IPS DF 4.7 (cell line): ENCODE measurements around the gene BCAS3.

Experiments
- DNase-seq: peaks from one replicate; pipeline ENCODE4 v3.0.0-alpha.2; 2013; ENCODE audit warnings: low spot score; ENCODE audit errors: extremely low read depth

Gene BCAS3

DNA sequence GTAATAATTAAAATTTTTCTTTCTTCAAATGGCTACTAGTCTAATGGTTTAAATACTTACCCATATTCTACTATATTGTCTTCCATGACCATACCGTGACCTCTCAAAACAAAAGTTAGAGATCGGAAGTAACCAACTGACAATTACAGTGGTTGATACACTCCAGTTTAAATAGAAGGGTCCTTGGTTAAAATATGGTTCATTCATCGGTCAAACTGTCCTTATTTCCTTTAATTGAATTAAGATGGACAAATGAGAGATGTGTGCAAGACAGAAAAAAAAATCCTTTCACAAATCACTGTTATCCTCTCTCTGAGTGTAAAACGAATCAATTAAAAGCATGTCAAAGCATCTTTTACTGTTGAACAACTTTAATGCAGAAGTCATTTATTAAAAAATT lies 507.7 kb downstream of the BCAS3 start:
- no peak for DNase-seq

DNA sequence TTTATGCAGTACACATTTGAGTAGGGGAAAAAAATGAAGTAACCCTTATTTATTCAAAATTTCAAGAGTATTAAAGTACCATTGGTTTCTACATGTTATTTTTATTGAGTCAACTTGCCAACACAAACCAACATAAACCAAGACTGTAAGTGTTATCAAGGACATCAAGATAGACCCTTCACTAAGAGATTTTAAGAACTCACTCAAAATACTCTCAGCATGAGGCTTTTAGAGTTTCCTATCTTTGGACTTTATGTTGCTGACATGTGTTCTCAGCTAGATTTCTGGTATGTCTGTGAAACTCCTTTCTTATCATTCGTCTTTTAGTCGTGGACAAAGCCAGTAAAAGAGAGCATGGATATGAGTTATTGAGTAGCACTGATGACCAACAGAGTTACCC lies 509.4 kb downstream of the BCAS3 start:
- no peak for DNase-seq

DNA sequence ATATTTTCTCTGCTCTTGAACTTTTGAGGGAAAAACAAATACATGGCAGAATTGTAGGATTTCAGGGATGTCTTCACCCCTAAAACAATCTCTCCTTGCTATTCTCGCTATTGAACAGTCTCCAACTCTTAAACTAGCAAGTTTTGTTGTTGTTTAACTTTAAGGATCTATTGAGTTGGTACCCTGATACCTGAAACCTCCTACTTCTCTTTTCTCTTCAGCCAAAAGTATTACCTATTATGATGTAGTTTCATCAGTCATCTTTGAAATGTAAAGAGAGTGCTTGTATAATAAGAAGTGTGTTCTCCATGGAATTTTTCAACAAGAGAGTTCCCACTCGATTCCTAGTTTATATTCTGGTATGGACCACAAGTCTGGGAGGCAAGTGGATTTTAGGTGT lies 510.4 kb downstream of the BCAS3 start:
- no peak for DNase-seq

DNA sequence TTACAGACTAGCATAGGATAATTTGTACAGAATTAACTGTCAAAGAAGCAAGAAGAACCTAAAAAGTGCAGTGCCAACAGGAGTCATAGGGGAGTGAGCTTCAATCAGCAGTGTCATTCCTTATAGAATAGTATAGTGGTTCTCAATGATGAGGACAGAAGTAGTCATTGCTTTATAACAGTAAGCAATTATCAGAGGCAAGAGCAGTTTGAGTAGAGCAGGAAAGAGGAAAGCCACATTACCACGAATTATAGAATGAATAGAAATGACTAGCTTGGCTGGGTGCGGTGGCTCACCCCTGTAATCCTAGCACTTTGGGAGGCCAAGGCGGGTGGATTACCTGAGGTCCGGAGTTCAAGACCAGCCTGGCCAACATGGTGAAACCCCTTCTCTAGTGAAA lies 512.3 kb downstream of the BCAS3 start:
- DNase-seq = no peak

DNA sequence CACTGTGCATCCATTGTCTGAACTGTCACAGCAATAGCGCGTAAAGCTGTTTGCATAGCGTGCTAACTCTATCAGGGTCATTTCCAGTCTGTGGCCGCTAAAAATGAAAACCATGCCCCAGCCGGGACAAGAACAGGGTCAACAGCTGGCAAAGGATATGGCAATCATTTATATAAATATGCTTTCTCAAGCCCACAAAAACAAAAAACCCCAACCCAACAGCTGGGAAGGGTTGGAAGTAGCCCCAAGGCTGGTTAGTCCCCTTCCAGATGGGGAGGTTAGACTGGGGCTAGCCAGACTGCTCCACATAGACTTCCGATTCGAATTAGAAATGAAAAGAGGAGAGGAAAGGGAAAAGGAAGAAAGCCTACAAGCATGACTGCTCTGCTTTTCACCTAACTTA lies 518.7 kb downstream of the BCAS3 start:
- DNase-seq = no peak

DNA sequence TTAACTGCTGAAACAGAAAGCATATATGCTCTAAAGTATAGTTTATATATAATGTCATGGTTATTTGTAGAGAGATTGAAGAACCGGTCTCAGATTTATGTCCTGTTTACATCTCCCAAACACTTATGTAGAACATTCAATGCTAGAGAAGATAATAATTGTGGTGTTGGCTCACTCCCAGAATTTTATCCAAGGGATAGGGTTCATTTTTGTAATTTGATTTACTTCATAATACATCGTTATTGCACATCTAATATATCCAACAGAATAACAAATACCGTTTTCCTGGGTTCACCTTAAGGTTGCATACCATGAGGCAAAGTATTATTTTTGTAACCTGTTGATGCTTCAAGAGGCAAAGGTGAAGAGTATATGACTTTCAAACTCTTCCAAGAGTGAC lies 519.1 kb downstream of the BCAS3 start:
- DNase-seq = no peak

DNA sequence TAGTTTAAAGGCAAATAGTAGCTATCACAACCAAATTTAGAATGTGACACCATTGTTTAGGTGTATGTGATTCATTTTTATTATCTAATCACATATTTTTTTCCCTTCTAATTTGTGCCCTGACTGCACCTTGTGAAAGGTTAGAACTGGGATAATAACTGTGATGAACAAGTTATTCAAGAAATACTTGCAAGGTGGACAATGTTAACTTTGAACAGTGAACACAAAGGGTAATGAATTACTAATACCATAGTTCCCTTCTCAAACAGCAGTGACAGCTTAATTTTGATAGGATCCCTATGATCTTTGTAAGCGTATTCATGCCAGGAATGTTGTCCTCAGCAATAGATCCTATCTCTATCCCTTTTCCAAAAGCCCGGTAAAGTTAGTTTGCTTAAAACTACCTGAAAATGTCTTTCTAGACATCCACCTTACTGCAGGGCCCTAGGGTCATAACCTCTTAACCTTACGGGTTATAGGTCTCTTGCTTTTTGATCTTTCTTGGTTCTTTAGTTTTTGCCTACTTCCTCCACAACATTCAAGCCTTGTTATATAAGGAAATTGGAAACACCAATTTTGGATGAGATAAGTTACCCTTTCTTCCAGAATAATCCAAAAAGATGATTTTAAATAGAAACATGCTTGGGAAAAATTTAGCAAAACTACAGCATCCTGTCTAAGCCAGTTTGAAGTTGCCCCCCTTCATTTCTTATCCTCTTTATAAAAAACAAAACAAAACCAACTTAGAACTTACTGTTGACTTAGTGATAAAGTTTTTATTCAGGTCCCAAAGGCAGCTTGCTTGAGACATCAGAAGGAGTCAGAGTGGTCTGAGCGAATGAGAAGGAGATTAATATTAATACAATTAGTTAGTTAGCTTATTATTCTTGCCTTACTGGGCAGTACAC lies 522.0 kb downstream of the BCAS3 start:
- DNase-seq = no peak

DNA sequence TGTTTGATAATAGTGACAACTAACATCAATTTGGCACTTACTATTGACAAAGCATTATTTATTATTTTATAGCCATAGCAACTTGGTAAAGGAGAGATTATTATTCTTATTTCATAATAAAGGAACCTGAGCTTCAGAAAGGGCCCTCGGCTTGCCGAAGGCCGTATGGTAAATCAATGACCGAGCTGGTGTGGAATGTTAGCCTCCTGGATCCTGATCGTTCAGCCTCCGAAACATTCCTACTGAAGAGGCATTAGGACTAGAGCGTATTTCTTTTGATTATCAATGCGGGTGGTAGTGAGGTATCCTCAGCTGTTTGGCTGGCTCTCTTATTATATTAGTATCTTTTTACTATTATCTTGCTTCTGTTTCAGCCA lies 522.7 kb downstream of the BCAS3 start:
- DNase-seq = no peak

DNA sequence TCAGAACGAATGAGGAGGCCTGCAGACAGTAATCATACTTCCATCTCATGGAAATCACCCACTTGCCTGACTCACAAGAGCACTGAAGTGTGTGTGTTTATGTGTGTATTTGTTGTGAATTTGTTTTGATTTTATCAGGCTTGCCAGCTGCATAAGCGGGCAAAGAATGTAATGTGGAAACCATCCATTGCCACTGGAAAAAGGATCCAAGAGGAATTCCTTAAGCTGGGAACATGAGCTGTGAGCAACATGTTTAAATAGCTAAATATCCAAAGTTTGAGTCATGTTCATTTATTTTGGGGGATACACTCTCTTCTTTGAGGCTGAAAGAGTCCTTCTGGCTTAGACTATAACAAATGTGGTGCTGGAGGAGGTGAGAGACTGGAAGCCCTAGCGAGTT lies 523.6 kb downstream of the BCAS3 start:
- DNase-seq = no peak

DNA sequence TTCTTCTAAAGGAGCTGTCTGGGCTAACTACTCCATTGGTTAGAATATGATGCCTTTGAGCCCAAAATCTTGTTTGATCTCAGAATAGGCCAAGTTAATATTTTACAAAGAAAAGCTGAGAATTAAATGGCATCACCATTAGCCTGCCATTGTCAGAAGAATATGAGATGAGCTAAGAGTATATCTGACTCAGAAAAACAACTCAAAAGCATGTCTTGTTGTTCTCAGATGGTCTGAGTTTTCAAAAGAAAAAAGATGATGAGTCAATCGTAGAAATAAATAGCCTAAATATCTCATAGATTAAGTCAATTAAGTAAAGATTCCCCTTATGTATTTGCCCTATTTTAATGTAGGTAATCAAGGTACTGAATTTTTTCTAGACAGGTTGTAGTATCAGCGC lies 524.9 kb downstream of the BCAS3 start:
- DNase-seq = no peak

DNA sequence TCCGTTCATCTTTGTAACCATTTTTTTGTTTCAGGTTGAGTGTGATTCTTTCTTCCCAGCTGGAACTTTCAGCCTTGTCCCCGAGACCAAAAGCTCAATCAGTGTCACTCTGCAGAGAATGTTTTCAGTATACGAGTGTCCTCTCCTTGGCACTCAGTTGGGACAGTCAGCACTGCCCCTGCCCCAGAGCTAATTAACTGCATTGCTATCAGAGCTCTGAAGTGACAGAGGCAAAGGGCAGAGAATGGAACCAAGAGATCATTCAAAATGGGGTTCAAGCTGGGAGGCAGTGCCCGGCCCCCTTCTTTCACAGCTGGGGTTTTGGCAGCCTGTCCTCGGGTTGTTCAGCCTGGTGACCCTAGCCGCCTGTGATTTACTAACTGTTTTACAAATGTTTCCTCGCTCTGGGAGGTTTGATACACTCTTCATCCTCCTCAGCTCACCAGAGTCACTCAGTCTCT lies 526.0 kb downstream of the BCAS3 start:
- DNase-seq = no peak

DNA sequence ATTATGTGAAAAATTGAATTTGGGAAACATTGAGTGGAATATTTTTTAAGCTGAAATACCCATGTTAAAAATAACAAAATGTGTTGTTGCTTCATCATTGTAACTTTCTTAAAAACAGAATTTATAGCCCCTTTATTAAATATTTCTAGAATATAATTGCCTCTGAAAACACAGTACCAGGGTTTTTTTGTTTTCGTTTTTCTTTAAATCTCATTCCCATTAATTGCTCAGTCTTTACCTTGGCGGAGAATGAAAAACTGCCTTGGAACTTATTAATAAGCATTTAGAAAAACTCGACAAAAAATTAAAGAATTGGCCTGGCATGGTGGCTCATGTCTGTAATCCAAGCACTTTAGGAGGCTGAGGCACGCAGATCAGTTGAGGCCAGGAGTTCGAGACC lies 526.8 kb downstream of the BCAS3 start:
- no peak for DNase-seq

DNA sequence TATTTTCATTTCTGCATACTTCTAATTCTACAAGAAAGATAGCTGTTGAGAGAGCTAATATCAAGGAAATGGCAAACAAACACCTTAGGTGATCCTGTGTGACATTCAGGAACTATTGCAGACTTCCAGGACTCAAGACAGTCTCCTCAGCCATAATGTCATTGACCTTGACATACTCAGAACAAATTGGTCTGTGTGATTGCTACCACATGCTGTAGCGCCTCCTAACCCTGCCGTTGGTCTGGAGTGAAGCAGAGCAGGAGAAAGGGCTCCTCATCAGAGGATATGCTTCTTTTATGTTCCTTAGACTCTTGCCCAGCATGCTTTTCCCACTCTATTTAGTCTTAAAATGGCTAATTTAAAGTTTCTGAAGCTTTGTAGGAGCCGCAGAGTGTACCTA lies 527.8 kb downstream of the BCAS3 start:
- no peak for DNase-seq

DNA sequence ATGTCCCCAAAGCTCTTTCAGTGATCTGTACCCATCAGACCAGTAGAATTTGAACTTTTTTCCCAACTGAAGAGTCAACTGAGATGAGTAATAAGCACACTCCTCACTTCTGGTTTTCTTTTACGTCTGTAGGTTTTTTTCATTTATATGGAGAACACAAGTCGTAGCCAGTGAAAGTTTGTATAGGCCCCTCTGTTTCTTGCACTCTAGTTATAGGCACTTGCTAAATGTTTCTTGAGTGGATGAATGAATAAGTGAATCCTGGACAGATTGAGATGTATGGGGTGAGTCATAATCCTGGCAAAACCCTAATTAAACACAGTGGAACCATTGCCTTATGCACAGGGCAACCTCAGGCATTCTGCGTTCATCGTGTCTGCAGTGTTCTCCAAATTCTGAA lies 528.3 kb downstream of the BCAS3 start:
- DNase-seq = no peak

DNA sequence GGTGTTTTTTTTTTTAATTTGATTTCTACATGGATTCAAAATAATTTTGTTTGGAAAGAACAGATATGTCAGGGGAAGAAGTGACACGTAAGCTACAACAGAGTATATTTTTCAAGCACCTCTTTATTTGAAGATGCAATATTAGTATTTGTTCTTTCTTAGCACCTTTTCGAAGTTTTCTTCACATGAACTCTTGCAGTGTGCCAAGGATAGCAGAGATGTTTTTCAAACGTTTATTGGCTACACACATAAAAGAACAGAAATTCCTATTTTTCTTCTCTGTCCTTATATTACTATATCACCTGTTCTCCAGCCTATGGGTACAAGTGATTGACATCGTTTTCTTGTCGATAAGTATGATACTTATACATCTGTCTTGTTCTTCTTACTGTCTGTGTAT lies 529.3 kb downstream of the BCAS3 start:
- DNase-seq = no peak

DNA sequence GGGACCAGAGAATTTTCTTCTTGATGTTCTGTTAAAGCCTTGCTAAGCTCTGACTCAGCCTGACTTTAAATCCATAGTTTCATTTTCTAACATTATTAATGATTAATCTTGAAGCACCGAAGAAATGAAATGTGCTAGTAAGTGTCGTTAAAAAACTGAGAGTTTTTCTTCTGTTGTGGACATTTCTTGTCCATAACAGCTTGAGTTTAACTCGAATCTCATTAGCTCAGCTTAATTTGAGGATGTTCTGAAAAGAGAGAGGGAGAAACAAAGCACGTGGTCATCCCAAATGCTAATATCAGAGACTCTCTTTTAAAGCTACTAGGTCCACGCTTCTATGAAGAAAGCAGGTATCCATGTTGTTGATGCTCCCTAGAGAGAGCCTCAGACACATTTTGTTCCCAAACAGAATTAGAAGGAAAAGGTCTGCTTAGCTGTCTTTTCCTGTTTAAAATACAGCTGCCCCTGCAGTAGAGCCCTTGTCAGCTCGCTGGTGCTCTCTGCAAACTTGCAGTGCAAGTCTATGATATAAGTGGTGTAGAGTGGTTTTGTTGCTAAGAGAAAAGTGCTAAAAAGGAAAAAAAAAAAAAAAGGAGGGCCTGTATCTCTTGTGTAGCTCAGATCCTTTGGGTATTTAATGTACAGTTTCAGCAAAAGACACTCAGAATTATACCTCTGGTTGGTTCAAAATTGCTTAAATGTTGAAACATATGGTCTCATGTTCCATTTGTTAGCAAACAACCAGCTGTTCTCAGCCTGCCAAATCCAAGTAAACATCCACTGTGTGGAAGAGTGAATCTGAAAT lies 530.9 kb downstream of the BCAS3 start:
- no peak for DNase-seq

DNA sequence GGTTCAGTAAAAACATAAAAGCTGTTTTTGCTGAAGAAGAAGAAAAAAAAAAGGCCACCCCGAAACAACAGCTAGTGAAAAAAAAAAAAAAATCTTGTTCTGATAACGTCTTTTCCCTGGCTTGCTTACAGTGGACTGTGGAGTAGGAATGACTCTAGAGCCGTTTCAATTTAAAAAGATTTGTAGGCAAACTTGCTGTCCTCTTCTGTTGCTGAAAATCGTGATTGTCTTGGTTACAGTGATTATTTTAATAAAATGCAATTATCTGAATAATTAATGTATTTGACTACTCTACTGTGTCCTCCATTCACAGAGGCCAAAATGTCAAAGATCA lies 531.4 kb downstream of the BCAS3 start:
- DNase-seq = no peak

DNA sequence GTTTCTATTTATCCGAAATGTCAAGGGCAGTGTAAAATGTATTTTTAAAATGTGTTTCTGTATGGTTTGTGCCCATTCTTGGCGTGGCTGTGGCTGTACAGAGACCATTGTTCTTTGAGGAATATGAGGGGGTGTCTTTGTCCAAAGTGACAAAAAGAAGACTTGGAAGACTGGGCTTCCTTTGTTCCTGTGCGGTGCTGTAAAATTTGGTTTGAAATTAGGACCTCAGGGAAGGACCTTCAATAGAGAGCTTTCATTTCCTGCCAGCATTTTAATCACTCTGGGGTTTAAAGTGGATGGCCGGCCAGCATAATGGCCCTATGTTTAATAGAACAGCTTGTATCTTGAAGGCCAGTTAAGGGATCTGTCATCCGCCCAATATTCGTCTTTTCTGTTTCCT lies 531.9 kb downstream of the BCAS3 start:
- DNase-seq = no peak

DNA sequence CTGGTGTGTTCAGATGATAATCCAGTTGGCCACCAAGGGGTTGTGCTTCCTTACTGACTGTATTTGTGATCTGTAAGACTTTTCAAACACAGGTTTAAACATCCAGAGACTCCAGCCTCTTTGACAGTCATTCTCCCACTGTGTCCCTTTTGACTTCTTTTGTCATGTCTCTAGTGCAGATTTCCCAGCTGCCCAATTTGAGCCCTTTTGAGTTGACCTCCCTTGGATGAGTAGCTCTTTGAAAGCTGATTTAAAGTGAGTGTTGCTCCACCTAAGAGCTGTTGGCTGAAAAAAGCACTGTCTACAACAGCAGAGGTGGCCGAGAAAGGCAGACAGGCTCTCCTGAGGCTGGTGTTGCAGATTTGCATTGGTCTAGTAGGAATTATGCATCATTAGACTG lies 533.6 kb downstream of the BCAS3 start:
- DNase-seq = no peak

DNA sequence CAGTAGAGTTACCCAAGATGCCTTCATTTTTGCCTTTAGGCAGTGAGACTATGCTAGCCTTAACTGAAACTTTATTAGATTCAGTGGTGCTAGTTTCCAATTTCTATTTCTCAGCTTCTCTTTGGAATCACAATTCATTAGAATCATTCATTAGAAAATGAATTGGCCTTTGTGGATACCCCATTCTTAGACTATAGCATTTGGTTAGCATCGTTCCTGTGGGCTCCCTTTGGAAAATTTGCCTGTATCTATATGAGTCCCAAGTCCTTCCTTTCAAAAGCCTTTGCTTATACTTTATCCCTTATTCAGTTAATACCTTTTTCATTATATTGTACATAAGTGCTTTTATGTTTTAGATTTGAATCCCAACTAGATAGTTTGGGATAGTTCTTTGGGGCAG lies 535.0 kb downstream of the BCAS3 start:
- DNase-seq = no peak

DNA sequence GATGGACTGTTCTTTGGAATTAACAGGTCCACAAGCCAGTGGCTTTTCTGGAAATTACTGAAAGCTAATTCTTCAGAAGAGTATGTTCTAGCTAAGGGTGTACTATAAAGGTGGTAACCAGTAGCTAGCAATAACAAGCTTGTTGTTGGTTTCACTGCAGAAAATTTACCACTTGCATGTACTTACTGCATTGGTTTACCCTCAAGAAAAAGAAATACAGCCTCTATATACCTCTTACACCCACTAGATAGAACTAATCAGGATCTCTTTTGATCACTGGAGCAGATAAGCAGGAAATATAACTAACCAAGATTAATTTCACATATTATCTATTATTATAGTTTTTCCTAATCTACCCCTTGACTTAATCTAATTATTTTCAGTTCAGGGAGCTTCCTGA lies 537.1 kb downstream of the BCAS3 start:
- DNase-seq = no peak

DNA sequence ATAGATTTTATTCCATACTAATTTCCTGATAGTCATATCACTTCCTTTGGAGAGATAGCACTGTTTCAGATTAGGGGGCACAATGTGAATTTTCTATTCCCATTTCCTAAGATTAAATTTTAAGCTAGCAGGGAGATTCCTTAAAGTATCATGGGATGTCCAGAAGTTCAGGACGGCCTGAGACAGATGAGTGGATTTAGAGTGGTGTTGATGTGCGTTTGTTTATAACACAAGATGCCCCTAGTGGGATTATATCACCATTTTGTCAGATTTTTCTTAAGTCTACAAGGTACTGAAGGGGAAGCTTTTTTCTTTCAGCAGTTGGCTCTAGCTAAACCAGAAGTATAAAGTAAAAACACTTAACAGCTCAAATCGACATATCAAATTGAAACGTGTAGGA lies 538.4 kb downstream of the BCAS3 start:
- no peak for DNase-seq

DNA sequence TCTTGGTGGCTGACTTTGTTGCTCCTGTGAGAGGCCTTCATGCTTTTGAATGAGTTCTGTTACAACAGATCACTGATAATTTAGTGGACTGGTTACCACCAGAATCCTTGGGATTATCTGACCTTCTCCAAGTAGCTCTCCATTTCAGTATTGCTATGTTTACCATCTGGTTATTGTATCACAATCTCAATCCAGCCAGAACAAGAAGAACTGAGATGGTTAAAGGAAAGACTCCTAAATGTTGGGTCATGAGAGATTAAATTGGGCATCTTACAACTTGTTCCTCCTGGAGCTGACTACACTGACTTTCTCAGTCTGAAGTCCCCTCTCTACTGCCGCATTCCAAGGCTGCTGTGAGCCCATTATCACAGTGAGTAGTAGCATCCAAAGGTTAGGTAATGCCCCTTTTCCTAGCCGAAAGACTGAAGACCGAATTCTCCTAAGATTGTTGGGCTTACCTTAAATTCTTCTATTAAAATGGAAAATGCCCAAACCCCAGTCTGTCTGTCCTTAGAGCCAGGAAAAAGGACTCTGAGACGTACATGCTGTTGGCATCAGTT lies 540.3 kb downstream of the BCAS3 start:
- DNase-seq = no peak
